Loucy (cell line): Measurements from ENCODE around the gene ZNF865.

Experiments used
- CTCF ChIP-seq: fragments of 200-600 bp; sonication (generic); conservative IDR thresholded peaks from 2 replicates; pipeline ENCODE4 v1.5.1; 2014; ENCODE audit warnings: mild to moderate bottlenecking, antibody characterized with exemption, low read length
- EZH2phosphoT487 ChIP-seq: fragments of 200-600 bp; IDR thresholded peaks from 2 replicates; pipeline ENCODE4 v1.6.1; 2018; ENCODE audit warnings: antibody characterized with exemption, mild to moderate bottlenecking, moderate library complexity, borderline replicate concordance

GRCh38 chr19:55645512-55645881 lies 40.0 kb downstream of the ZNF865 start:
- TF ChIP-seq CTCF, result no peak
- TF ChIP-seq EZH2phosphoT487, result no peak
